Bronchial epithelial cell (primary cell): ENCODE measurements around the gene MAOA. TPM values are rescaled to one million over a fixed set of nuclear protein-coding genes. Genes with fewer than 3 reads are reported as not detected.
"Not testable (repeated sequence)": the region's sequence is repeated elsewhere in the genome, so short reads cannot be mapped to it uniquely, and the experiment has no call there.

ENCODE experiments used
- DNase-seq: peaks from one replicate; pipeline ENCODE4 v3.0.0-alpha.2; 2010; ENCODE audit warnings: low read depth
- FAIRE-seq: peaks from 2 replicates; lab custom pipeline; 2011; peaks lifted over from hg19 to GRCh38; lab: Jason Lieb, UNC
- H3K27me3 ChIP-seq: 2 replicates; pipeline ENCODE4 v1.5.1; 2011; ENCODE audit warnings: low read length; ENCODE audit not compliant: control insufficient read depth, insufficient read depth
- H3K36me3 ChIP-seq: 2 replicates; pipeline ENCODE4 v1.5.1; 2011; ENCODE audit warnings: low read length; ENCODE audit not compliant: control insufficient read depth, insufficient read depth
- H3K4me3 ChIP-seq: 2 replicates; pipeline ENCODE4 v1.5.1; 2011; ENCODE audit warnings: mild to moderate bottlenecking, low read depth, low read length, control low read depth
- total RNA-seq: library from RNA; depleted of rRNA; stranded (reverse); fragments of >200 nt; gene quantifications from 2 replicates; pipeline ENCODE4 v1.2.1, GENCODE V29; 2014
- TF ChIP-seq, protein P1 (sequence below): IDR thresholded peaks from 2 replicates; pipeline ENCODE4 v1.5.1; 2011; ENCODE audit warnings: mild to moderate bottlenecking, moderate library complexity, low read length, control low read depth, inconsistent platforms; ENCODE audit not compliant: insufficient read depth, severe bottlenecking

The MAOA gene
- total RNA-seq, result 126 and 137 TPM in 2 replicates

DNA sequence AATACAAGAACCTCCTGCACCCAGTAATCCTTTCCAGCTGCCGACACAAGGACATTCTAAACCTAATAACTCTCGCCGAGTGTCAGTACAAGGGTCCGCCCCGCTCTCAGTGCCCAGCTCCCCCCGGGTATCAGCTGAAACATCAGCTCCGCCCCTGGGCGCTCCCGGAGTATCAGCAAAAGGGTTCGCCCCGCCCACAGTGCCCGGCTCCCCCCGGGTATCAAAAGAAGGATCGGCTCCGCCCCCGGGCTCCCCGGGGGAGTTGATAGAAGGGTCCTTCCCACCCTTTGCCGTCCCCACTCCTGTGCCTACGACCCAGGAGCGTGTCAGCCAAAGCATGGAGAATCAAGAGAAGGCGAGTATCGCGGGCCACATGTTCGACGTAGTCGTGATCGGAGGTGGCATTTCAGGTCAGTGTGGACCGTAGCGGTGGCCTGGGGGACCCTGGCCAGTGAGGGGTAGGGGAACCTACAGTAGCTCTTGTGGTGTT is at the start of gene MAOA:
MAOA (plus strand) TSS at position 295 of the 490 bp plus-strand sequence; CDS start at position 338, 43 bp downstream.
- Histone ChIP-seq H3K4me3 (peak within 1 kb of the TSS; percentile 78), H3K36me3 (no peaks in the 10 kb centered on the region), H3K27me3 (no peaks in the 10 kb centered on the region)
- TF ChIP-seq, protein P1, sequence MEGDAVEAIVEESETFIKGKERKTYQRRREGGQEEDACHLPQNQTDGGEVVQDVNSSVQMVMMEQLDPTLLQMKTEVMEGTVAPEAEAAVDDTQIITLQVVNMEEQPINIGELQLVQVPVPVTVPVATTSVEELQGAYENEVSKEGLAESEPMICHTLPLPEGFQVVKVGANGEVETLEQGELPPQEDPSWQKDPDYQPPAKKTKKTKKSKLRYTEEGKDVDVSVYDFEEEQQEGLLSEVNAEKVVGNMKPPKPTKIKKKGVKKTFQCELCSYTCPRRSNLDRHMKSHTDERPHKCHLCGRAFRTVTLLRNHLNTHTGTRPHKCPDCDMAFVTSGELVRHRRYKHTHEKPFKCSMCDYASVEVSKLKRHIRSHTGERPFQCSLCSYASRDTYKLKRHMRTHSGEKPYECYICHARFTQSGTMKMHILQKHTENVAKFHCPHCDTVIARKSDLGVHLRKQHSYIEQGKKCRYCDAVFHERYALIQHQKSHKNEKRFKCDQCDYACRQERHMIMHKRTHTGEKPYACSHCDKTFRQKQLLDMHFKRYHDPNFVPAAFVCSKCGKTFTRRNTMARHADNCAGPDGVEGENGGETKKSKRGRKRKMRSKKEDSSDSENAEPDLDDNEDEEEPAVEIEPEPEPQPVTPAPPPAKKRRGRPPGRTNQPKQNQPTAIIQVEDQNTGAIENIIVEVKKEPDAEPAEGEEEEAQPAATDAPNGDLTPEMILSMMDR, result no peak
- DNase-seq (peak; percentile 50), FAIRE-seq (no peak)

- FAIRE-seq (peak; percentile 40), DNase-seq (no peak)
- Histone ChIP-seq H3K36me3 (no peaks in the 10 kb centered on the region), H3K27me3 (no peaks in the 10 kb centered on the region), H3K4me3 (no peak overlapping the region)
- TF ChIP-seq, protein P1, result no peak
These were observed 43.7 kb upstream of the MAOA start for GRCh38 chrX:43612400-43612799.

DNA sequence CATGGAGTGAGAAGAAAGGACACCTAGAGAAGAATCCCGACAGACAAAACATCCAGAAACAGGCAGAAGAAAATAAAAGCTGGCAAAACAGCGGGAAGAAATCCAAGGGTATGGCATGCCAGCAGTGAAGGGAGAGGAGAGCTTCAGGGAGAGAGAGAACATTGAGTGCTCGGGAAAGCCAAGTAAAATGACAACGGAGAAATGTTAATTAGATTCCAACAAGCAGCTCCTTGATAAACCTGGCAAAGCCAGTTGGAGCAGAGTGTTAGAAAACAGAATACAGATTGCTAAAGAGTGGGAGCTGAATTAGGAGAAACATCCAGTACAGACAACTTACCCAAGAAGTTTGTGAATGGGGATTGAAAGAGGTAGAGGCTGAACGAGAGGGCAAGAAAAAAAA is 40.4 kb upstream of the MAOA start:
- H3K36me3 ChIP-seq, result no peaks in the 10 kb centered on the region
- no peaks in the 10 kb centered on the region for H3K27me3 ChIP-seq
- FAIRE-seq, result no peak
- DNase-seq, result no peak
- TF ChIP-seq, protein P1, result no peak
- no peak overlapping the region for H3K4me3 ChIP-seq

GRCh38 chrX:43618366-43619205 is 37.5 kb upstream of the MAOA start:
- Histone ChIP-seq H3K4me3 (no peak overlapping the region), H3K27me3 (no peaks in the 10 kb centered on the region), H3K36me3 (no peaks in the 10 kb centered on the region)
- TF ChIP-seq, protein P1, result no peak
- DNase-seq (no peak), FAIRE-seq (no peak)

DNA sequence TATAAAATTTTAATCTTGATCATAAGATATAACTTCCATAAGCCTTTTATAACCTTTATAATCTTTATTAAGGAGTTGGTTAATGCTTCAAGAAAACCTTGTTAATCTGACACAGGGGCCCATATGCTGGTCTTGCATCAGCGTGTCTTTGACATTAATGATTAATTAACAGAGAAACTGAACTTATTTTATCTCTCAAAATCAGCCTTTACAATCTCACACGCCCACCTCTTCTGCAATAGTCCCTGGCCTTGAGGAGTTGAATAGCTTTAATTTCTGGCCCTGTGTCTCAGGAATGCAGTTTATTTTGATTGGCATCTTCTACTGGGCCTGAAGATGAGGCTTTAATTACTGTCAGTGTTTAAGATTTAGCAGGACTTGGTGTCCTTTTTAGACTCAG is 36.2 kb upstream of the MAOA start:
- not testable (repeated sequence) for H3K27me3 ChIP-seq, DNase-seq, H3K36me3 ChIP-seq, FAIRE-seq, H3K4me3 ChIP-seq

GRCh38 chrX:43627147-43627546 is 29.0 kb upstream of the MAOA start:
- Histone ChIP-seq H3K4me3 (no peak overlapping the region), H3K36me3 (no peaks in the 10 kb centered on the region), H3K27me3 (no peaks in the 10 kb centered on the region)
- DNase-seq (no peak), FAIRE-seq (no peak)
- TF ChIP-seq, protein P1, result no peak
